Fibroblast of lung (primary cell): ENCODE measurements around the gene GDI1.

Experiments used
- CTCF ChIP-seq, 2 donors: IDR thresholded peaks in 1 of 2; conservative IDR thresholded peaks in 1 of 2; 1 replicate in 1 of 2; 2 replicates in 1 of 2; pipeline ENCODE4 v1.5.1; 2011 to 2012; ENCODE audit warnings: low read length in 2 of 2, control low read depth in 1 of 2, inconsistent platforms in 1 of 2, low read depth in 1 of 2, mild to moderate bottlenecking in 1 of 2
- EZH2 ChIP-seq: IDR thresholded peaks from 2 replicates; pipeline ENCODE4 v1.5.1; 2012; ENCODE audit warnings: low read length, control low read depth, mild to moderate bottlenecking; ENCODE audit errors: missing control alignments

GRCh38 chrX:154441564-154441963 lies 4.6 kb downstream of the GDI1 start:
- TF ChIP-seq CTCF (conservative IDR thresholded peaks at IDR 0.05 in 1 of 2, IDR thresholded peaks at IDR 0.05 in 1 of 2; ENCODE audit: low read depth in 1 of 2, low read length in 2 of 2): no peak
- no peak for TF ChIP-seq EZH2
